NT2/D1 (cell line): Measurements from ENCODE around the gene TYK2.

Source experiments
- SUZ12 ChIP-seq: IDR thresholded peaks from 2 replicates; pipeline ENCODE4 v1.6.1; 2011; ENCODE audit not compliant: insufficient read length, insufficient read depth; ENCODE audit errors: extremely low read depth
- YY1 ChIP-seq: IDR thresholded peaks from 2 replicates; pipeline ENCODE4 v1.6.1; 2011; ENCODE audit not compliant: insufficient read length, insufficient read depth
- ZNF274 ChIP-seq: IDR thresholded peaks from 2 replicates; pipeline ENCODE4 v1.6.1; 2011; ENCODE audit warnings: mild to moderate bottlenecking, low read depth, low read length

DNA sequence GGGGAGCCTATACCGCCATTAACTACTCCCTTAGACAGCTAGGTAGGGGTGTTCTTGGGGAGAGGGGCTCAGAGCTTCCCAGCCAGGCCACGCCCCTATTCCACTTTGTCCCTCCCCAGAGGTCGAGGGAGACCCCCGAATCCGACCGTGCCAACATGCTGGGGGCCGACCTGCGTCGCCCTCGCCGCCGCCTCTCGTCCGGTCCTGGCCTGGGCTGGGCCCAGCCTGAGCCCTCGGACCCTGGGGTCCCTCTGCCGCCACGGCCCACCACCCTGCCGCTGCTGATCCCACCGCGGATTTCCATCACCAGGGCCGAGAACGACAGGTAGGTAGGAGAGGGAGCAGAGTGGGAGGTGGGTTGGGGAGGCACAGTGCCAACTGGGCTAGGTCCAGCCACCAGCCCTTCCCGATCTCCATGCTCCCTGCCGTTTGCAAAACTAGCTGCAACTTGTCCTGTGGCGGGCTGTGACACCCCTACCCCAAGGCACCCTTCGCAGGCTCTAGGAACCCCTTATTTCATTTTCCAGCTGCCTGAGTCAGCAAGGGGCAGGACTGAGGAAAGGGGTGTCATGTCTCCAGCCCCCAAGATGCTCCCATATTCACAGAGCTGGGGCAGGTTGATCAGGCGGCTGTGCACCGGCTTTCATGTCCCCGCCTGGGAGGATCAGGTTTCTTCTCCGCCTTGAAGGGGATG lies 37.3 kb upstream of the TYK2 start:
- TF ChIP-seq ZNF274 (no peak), YY1 (no peak), SUZ12 (no peak)
